ENCODE data around the gene SLIT1.
A peak's percentile ranks its signal among the peaks of the same experiment; 100 is the strongest.

The SLIT1 gene

DNA sequence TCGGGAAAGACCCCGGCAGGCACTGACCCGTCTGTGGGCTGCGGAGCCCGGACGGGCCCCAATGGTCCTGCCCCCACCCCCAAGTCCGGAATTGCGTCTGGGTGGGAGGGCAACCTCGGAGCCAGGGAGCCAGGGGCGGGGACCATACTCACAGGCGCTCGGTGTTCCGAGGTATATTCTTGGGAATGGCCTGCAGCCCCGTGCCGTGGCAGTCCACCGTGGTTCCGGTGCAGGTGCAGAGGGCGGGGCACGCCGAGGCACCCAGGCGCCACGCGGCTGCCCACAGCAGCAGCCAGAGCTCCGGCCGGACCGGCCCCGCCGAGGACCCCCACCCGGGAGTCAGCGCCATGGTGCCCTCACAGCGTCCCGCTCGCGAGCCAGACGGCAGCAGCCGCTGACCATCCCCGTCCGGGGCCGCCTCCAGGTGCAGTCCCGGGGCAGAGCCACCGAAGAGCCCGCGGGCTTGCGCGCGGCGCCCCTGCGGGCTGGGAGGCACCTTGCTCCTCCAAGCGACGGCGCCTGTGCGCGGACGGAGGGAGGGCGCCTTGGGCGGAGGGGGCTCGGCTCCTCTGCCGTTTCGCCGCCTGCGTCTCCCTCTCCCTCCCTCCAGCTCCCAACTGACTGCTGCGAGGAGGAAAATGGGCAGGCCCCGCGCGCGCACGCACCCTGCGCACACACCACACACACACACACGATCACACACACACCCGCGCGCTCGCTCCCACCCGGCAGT lies at the start of gene SLIT1:
SLIT1 (minus strand) TSS at position 634 of the 733 bp plus-strand sequence; CDS start at position 349, 285 bp downstream.
- no peak for DNase-seq (ENCODE audit: low spot score)

DNA sequence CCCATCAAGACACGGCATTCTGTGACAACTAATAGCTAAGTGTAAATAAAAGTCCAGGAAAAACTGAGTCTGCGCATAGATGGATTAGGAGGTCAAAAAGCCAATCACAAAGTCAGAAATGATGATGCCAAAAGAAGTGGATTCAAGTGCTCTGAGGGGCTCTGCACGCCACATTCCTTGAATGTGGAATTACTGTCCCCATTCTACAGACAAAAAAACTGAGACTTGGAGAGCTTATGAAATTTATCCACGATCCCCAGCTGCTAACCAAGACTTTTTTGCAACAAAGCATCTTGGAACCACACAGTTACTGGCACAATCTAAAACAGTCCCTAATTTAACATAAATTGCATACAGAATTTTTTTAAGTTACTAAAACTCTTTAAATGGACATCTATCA lies 49.6 kb upstream of the SLIT1 start:
- DNase-seq (ENCODE audit: low spot score) = no peak

DNA sequence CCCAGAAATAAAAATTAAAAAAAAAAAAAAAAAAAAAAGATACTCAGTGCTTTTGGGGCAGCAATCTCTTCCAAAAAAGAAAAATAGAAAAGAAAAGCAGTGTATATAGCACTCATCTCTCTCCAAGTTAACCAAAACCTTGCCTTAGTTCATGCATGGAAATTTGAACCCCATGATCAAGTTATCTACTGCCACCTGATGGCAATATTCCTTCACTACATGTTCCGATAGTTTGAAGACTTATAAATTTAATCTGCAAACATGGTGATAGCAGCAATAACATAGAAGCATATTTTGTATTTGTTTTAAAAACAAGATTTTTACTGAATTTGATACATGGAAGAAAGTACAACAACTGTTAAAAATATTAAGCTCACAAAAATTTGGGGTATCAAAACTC lies 48.6 kb upstream of the SLIT1 start:
- DNase-seq (ENCODE audit: low spot score) = peak; percentile 50

DNA sequence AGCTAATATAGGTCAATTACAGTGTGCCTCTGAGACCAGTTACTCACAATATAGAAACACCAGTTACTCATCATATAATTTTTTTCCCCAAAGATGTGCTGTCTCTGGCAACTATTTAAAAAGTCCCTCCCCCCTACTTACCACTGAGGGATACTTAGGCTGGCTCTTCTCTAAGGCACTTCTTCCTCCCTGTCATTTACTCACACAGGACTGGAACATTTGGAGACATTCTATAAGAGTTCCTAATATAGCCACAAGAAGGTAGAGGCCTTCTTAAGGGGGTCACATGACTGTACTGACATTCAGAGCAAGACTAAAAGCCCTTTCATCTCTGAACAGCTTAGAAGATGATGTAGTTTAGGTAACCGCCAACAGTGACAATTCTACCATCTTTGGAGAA lies 44.4 kb upstream of the SLIT1 start:
- no peak for DNase-seq (ENCODE audit: low spot score)

DNA sequence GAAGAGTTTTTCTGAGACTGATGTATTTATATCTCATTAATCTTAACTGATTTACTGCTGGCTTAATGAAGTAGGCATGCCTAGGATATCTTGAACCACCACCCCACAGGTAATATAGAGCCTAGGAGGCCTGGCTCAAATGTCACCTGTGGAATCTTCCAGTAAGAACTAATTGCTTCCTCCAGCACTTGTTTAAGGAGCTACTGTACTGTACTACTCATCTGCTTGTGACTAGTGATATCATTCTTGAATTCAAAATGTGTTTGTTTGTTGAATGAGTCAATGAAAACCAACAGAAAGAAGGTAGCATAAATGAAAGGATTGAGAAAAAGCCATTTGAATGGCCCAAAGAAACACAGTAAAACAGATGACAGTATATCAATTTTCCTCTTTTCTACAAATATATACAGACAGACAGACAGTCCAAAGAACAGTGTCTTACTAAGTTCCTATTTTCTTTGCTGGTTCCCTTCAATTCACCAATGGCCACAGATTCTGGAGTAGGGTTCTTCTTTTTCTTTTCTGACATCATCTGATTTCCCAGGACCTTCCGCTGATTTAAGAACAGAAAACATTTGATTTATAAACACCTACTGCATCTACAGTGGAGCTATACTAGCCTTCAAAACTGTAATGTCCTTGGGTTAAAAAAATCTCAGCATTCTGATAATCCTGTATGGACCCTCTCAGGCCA lies 43.7 kb upstream of the SLIT1 start:
- DNase-seq (ENCODE audit: low spot score) = no peak

DNA sequence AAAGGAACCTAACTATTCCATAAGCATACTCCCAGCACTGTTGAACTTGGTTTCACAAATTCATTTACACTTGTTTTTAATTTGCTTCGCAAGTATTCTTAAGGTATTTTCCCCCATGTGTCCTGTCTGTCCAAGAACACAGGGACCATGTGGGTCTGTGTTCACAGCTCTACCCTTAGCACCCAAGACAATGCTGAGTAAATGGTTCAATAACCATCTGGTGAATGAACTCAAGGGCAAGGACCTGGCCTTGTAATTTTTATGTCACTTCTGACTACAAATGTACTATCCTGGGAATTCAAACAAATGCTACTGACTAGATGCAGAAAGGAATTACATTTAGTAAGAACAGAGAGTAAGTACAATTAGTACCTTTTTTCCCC lies 43.0 kb upstream of the SLIT1 start:
- DNase-seq (ENCODE audit: low spot score) = no peak

DNA sequence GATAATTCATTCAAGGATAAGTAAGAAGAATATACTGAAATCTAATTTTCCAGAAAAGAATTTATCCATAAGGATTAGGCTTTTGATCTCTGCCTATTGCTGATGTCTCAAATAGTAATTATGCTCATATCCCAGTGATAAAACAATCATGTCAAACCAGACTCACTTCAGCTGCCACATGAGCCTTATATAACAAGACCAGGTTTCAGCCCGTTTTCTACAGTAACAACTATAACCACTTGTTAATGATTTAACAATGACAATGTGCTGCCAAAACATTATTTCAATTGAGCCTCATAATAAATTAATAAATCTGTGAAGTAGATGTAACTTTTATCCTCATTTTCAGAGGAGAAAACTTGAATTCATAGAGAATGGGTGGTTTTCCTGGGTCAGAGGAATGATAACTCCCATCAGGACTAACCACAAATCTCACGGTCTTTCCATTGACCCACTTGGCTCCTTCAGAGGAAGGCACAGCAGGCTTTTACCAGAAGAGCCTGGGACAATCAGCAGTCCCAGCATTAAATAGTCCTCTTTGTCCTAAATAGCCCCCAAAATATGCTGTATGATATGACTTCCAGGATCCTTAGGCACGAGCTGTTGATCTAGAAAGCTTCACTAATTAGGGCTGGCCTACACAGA lies 42.5 kb upstream of the SLIT1 start:
- no peak for DNase-seq (ENCODE audit: low spot score)

DNA sequence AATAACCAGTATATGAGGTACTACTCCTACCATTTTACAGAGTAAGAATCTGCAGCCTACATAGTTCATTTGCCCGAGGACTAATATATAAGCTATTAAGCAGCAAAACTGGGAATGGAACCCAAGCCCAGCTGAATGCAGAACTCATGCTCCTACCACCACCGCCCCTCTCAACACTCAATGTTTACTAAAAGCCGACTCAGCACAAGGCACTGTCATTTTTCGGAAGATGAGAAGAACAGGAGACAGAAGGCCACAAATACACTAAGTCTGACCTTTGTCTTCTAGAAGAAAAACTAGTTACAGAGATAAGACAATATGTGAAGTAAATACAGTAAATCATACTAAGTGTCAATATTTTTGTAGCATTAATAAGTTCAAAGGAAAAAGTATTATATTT lies 40.6 kb upstream of the SLIT1 start:
- no peak for DNase-seq (ENCODE audit: low spot score)

DNA sequence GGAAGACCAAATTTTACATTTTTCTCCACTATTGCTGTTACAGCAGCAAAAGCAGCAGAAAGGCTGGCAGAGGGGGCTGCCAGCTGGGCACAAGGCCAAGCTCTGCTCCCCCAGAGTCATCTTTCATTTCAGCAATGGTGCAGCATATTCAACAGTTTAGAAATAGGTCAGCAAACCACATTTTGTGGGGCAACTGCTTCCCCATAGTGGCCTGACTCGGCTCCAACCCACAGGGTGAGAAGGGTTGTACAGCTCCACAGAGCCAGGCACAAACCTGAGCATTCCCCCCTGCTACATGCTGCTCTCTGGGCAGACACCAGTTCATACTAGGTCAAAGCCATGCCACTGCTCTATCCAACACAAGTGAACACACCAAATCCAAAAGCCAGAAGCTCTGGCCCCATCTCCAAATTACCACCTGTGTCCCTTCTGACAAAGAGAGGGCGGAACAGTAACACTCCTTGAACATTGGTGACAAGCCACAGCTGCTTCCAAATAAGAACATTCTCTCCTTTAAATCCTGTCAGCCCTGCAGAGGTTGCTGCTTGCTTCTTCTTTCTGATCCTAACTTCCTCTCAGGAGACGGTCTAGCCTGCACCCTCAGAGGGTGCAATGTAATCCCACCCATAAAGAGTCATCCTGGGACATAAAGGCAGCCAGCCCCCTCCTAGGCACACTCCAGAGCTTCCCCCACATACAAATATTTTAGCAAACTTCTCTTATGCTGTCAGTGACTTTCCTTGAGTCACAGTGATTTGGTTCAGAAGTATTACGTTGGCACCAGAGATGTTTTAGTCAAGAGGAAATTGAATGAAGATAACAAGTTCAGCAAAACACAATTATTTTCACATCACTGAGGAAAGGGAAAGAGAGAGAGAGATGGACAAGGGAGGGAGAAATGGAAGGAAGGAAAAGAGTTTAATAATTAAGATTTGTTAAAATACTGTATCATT lies 39.0 kb upstream of the SLIT1 start:
- DNase-seq (ENCODE audit: low spot score) = no peak

DNA sequence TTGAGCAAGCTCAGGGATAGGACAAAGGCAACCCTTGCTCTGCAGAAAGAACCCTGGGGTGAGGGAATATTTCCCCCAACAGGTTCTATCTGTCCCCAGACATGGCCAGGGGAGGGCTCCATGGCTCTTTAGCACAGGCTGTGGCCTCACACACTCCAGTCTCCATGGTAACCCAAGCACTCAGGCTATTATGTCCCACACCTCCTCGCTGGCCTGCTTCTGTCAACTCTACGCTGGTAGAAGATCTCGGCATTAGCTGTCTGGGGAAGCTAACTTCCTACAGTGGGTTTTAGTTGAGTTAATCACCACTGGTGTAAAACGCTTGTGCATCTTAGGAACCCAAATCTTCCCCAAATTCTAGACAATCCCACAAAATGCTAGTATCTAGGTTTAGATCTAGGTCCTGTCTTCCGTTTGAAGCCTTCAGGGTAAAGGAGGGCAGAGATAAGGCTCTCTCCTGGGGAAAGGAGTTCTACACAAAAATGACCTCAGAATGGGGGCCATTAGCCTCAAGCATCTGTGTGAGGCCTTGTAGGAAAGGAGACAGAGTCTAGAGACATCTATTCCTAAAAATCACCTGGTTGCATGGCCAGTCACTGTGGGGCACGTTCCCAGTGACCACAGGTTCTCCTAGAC lies 36.7 kb upstream of the SLIT1 start:
- no peak for DNase-seq (ENCODE audit: low spot score)

DNA sequence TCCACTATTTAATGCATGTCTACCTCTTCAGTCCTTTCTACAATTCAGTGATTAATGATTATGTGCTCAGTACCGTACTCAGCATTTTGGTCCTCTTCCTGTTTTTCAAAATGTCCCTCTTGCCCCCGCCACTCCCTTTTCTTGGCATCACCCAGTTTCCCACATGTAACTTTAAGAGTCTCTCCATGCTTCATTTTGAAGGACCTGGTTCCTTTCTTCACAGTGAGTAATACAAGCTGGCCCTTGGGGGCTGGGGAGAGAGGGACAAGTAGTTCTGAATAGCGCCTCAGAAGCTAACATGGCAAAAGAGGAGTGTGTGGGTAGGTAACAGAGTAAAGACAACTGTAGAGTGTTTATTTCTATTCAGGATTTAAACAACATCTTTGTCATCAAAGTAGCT lies 34.6 kb upstream of the SLIT1 start:
- no peak for DNase-seq (ENCODE audit: low spot score)

DNA sequence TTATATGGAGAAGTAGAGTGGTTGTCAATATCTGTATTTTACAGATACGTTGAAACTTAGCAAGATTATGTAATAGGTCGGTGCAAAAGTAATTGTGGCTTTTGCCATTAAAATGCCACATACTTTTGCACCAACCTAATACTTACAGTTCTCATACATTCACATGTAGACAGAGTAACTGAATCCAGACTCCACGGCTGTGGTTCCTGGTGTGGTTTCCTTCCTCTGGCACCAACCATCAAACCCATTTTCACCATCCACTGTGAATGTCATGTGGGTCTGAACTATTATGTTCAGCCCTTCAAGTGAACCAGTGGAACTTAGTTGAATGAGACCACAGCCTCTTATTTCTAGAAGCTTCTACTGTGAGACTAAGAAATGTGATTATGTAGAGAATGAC lies 31.5 kb upstream of the SLIT1 start:
- DNase-seq (ENCODE audit: low spot score) = no peak

DNA sequence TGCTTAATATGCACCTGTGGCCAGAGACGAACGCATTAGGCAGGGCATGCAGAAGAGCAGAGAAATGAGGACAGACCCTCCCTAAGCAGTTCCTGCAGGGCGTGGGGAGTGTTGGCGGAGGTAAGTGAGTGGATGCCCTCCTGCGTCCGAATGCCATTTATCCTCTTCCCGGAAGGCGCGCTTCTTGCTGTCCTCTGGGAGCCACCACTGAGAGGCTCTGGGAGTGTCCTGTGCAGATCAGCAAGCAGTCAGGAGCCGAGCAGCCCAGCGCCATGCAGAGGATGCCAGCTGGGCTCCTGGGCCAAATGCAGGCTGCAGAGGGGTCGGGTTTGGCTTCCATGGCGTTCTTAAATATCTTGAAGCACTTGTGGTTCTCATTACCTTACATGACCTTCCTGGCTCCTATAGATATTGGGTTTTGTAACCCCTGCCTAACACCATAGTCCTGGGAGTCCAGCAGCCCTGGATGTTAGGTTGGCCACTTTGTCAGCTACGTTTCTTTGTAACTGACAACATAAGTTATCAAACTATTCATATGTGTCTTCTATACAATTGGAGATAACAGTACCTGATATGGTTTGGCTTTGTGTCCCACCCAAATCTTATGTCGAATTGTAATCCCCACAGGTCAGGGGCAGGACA lies 30.0 kb upstream of the SLIT1 start:
- no peak for DNase-seq (ENCODE audit: low spot score)

DNA sequence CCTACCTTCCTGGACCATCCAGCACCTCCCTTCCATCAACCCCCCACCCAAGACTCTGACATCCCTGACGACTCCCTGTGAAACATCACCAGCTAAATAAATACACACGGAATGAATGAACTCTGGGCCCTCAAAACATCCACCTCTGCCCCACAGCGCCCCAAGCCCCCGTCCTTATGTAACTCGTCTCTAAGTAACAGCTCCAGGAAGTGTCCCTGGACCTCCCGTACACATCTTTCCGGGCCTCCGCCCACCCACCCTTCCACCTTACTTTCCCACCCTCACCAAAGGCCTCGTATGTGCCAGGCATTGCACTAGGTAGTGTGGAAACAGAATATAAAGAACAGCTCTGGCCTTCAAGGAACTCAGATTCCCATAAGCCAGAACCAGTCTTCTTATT lies 27.7 kb upstream of the SLIT1 start:
- no peak for DNase-seq (ENCODE audit: low spot score)

DNA sequence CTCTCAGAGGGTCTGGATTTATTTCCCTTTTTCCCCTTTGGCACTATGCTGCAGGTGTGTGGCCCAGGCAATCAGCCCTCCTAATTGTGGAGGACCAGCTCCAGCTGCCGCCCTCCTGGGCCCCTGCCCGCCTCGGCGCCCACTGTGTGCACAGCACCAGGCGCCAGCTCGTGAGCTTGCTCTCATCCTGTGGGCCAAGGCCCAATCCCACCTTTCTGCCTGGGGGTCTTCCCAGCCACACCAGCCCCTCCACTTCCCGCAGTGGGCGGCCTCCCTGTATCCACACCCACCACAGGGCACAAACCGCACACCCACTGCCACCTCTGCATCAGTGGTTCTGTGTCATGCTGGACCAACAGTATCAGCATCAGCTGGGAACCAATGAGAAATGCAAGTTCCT lies 25.5 kb upstream of the SLIT1 start:
- no peak for DNase-seq (ENCODE audit: low spot score)

DNA sequence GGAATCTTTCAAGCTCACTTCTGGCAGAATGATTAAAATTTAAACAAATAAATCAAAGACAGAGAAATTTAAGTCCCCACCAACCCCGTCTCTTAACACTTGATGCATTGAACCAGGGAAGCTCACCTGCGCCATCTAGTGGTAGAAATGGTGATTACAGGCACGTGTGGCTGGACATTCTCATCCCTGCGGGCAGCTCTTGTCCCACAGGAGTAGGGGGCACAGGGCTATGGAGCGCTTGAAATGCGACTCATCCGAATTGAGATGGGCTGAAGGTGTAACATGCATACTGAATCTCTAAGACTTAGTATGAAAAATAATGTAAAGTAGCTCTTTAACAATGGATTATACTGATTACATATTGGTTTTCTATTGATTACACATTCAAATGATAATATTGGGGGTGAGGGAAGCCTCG lies 24.8 kb upstream of the SLIT1 start:
- peak; percentile 79 for DNase-seq (ENCODE audit: low spot score)

DNA sequence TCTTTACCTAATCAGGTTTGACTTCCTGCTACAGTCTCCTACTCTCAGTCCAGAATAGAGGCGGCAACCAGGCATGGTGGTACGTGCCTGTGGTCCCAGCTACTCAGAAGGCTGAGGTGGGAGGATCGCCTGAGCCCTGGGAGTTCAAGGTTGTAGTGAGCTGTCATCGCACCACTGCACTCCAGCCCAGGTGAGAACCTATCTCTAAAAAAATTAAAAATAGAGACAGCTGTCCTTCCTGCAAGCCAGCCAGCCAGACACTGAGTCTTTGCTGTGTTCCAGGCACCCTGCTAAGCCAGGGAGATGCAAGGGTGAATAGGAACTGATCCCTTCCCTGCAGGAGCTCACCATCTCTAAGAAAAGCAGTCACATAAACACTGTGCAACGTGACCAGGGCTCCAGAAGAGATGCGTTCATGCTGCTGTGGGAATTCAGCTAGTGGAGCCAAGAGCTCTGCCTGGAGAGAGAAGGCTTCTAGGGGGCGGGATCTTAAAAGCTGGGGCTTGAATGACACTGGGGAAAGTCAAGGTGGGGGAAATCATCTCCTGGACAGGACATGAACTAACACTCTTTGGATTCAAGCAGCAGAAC lies 22.1 kb upstream of the SLIT1 start:
- DNase-seq (ENCODE audit: low spot score) = no peak

DNA sequence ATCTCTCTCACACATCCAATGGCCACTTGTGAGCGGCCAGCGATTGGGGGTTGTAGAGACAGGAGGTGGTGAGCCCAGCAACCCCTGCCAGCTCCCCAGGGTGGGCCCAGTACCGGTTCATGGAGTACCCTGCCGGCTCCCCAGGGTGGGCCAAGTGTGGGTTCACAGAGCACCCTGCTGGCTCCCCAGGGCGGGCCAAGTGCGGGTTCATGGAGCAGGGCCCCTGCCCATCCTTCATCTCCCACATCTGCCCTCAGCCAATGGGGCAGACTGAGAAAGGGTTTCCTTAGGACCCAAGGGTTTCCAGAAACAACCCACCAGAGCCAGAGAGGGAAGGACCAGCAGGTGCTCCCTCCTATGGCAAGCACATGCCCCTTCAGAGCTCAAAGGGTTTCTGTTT lies 21.4 kb upstream of the SLIT1 start:
- DNase-seq (ENCODE audit: low spot score) = no peak

DNA sequence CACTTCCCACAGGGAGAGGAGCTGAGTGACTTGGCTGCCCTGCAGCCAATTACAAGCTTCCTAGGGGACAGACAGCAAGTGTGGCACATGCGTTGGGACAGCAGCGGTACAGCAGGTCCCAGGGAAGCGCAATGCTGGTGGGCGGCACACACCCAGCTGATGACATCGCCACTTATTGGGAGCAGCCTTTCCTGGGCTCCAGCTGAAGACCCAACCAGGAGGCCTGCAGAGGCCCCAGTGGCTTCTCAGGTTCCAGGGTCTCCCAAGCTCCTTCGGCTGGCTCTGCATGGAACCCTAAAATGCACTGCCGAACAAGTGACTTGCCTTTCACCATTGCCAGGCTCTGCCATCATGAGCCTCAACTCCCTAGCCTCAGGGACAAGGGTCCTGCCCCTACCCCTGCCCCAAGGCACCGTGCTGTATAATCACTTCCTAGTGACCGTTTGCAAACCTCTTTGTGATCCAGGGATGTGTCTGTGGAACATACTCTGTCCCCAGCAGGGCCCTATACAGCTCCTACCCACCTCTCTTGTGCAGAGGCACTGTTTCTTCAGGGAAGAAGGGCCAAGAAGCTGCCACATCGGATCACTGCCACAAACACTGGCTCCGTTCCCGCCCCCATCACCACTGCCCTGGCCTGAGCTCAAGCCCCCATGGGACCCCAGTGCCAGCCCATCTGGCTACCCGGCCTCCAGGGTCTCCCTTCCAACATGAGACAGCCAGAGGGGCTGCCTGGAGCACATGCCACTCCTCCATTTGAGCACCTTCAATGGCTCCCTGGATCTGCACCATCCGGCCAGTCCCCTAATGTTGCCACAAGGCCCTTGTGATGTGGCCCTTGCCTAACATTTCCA lies 19.3 kb upstream of the SLIT1 start:
- no peak for DNase-seq (ENCODE audit: low spot score)

DNA sequence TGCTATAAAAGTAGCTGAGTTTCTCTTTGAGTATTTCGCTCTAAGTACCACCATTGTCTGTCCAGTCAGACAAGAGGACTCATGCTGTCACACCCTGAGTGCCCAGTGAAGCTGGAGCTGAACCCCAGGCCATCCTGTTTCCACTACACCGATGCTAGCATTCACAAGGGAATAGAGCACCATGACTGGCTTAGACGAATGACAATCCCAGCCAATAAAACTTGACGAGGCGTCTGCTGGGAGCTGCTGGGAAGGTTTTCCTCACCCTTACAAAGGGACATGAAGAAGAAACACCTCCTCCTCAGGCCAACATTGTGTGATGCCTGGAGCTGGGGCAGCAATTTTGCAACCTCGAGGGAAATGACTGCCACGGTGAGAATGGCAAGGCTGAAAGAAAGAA lies 17.5 kb upstream of the SLIT1 start:
- no peak for DNase-seq (ENCODE audit: low spot score)
